ENCODE data around the gene LY6G5C. TPM values are rescaled to one million over a fixed set of nuclear protein-coding genes. Genes with fewer than 3 reads are reported as not detected.

Gene LY6G5C
- polyA plus RNA-seq, 1 donor = 2.6 TPM

GRCh38 chr6:31627690-31628287 is 53.1 kb downstream of the LY6G5C start:
- H3K9me3 ChIP-seq (ENCODE audit: control insufficient read depth, low read depth, low read length) = no peaks in the 10 kb centered on the region
- no peak overlapping the region for H3K4me3 ChIP-seq (ENCODE audit: low read length)
- no peak for DNase-seq
- no CpG with 5 or more reads among the region's 19 CpGs for WGBS (ENCODE audit: insufficient coverage, low lambda C conversion rate)
- H3K27ac ChIP-seq (ENCODE audit: low read length) = no peak overlapping the region
- H3K4me1 ChIP-seq (ENCODE audit: control insufficient read depth, insufficient read depth, low read length) = peaks cover under 1% of the 10 kb centered on the region
- H3K27me3 ChIP-seq (ENCODE audit: control insufficient read depth, insufficient read depth, low read length) = no peaks in the 10 kb centered on the region
- H3K36me3 ChIP-seq (ENCODE audit: control insufficient read depth, insufficient read depth, low read length) = peaks cover 96% of the 10 kb centered on the region

- Histone ChIP-seq H3K36me3 (ENCODE audit: control insufficient read depth, insufficient read depth, low read length) (peaks cover 93% of the 10 kb centered on the region), H3K9me3 (ENCODE audit: control insufficient read depth, low read depth, low read length) (no peaks in the 10 kb centered on the region), H3K4me3 (ENCODE audit: low read length) (no peak overlapping the region), H3K4me1 (ENCODE audit: control insufficient read depth, insufficient read depth, low read length) (peaks cover 9% of the 10 kb centered on the region), H3K27me3 (ENCODE audit: control insufficient read depth, insufficient read depth, low read length) (no peaks in the 10 kb centered on the region), H3K27ac (ENCODE audit: low read length) (no peak overlapping the region)
- no peak for DNase-seq
- 100% methylated on average over 1 of the region's 10 CpGs for WGBS (ENCODE audit: insufficient coverage, low lambda C conversion rate)
These were observed 53.9 kb downstream of the LY6G5C start for GRCh38 chr6:31626952-31627351.

Other genes starting within 250 kb of the LY6G5C start
- 0.73 TPM for gene MICB, start 182.9 kb downstream of the LY6G5C start, polyA plus RNA-seq
- gene MCCD1, start 152.1 kb downstream of the LY6G5C start, polyA plus RNA-seq = not detected
- 499 TPM for gene DDX39B, start 139.1 kb downstream of the LY6G5C start, polyA plus RNA-seq
- 9.1 TPM for gene ATP6V1G2, start 134.5 kb downstream of the LY6G5C start, polyA plus RNA-seq
- 23.4 TPM for gene NFKBIL1, start 133.5 kb downstream of the LY6G5C start, polyA plus RNA-seq
- 0.96 TPM for gene LTA, start 108.8 kb downstream of the LY6G5C start, polyA plus RNA-seq
- 1.5 TPM for gene TNF, start 105.5 kb downstream of the LY6G5C start, polyA plus RNA-seq
- 20.1 TPM for gene LTB, start 98.6 kb downstream of the LY6G5C start, polyA plus RNA-seq
- 19.8 TPM for gene LST1, start 94.8 kb downstream of the LY6G5C start, polyA plus RNA-seq
- 1.7 TPM for gene NCR3, start 88.1 kb downstream of the LY6G5C start, polyA plus RNA-seq
- gene AIF1, start 65.8 kb downstream of the LY6G5C start, polyA plus RNA-seq = 57.1 TPM
- gene PRRC2A, start 60.4 kb downstream of the LY6G5C start, polyA plus RNA-seq = 122 TPM
- 220 TPM for gene BAG6, start 28.4 kb downstream of the LY6G5C start, polyA plus RNA-seq
- gene APOM, start 25.2 kb downstream of the LY6G5C start, polyA plus RNA-seq = 14.1 TPM
- gene C6orf47, start 20.3 kb downstream of the LY6G5C start, polyA plus RNA-seq = 21.5 TPM
- gene GPANK1, start 16.1 kb downstream of the LY6G5C start, polyA plus RNA-seq = 21.4 TPM
- gene CSNK2B, start 15.0 kb downstream of the LY6G5C start, polyA plus RNA-seq = 196 TPM
- 18.7 TPM for gene LY6G5B, start 11.1 kb downstream of the LY6G5C start, polyA plus RNA-seq
- 62.5 TPM for gene ABHD16A, start 22.3 kb upstream of the LY6G5C start, polyA plus RNA-seq
- 0.07 TPM for gene LY6G6F, start 25.8 kb upstream of the LY6G5C start, polyA plus RNA-seq
- gene LY6G6D, start 34.3 kb upstream of the LY6G5C start, polyA plus RNA-seq = 0.19 TPM
- 0.25 TPM for gene LY6G6C, start 40.7 kb upstream of the LY6G5C start, polyA plus RNA-seq
- gene MPIG6B, start 42.3 kb upstream of the LY6G5C start, polyA plus RNA-seq = 0.88 TPM
- gene DDAH2, start 48.2 kb upstream of the LY6G5C start, polyA plus RNA-seq = 82.6 TPM
- 486 TPM for gene CLIC1, start 55.5 kb upstream of the LY6G5C start, polyA plus RNA-seq
- 51.0 TPM for gene MSH5, start 58.9 kb upstream of the LY6G5C start, polyA plus RNA-seq
- gene SAPCD1, start 81.6 kb upstream of the LY6G5C start, polyA plus RNA-seq = 15.0 TPM
- gene VWA7, start 96.3 kb upstream of the LY6G5C start, polyA plus RNA-seq = 10.1 TPM
- 34.2 TPM for gene VARS1, start 114.7 kb upstream of the LY6G5C start, polyA plus RNA-seq
- gene LSM2, start 125.9 kb upstream of the LY6G5C start, polyA plus RNA-seq = 51.4 TPM
- 2.8 TPM for gene HSPA1L, start 134.2 kb upstream of the LY6G5C start, polyA plus RNA-seq
- gene HSPA1A, start 134.5 kb upstream of the LY6G5C start, polyA plus RNA-seq = 115 TPM
- gene HSPA1B, start 146.7 kb upstream of the LY6G5C start, polyA plus RNA-seq = 241 TPM
- 174 TPM for gene NEU1, start 181.8 kb upstream of the LY6G5C start, polyA plus RNA-seq
- gene SLC44A4, start 197.9 kb upstream of the LY6G5C start, polyA plus RNA-seq = 157 TPM
- gene EHMT2, start 216.6 kb upstream of the LY6G5C start, polyA plus RNA-seq = 50.5 TPM
- 11.8 TPM for gene ZBTB12, start 221.0 kb upstream of the LY6G5C start, polyA plus RNA-seq
- gene C2, start 246.7 kb upstream of the LY6G5C start, polyA plus RNA-seq = 9.3 TPM